GM12878 (cell line): Measurements from ENCODE around the gene PDCD10. TPM values are rescaled to one million over a fixed set of nuclear protein-coding genes. Genes with fewer than 3 reads are reported as not detected.
A peak's percentile ranks its signal among the peaks of the same experiment; 100 is the strongest.

Experiments
- ATAC-seq: fragments of 200-7000 bp; cut with Tn5 transposase; 3 replicates; pipeline ENCODE4 v1.9.1; 2020; ENCODE audit warnings: mild to moderate bottlenecking, moderate library complexity
- BruUV-seq: library from RNA; stranded (reverse); fragments of 400-500 nt; replicated peaks from 2 replicates; lab custom pipeline; 2021; lab: Mats Ljungman, UMichigan
- CTCF ChIA-PET: fragments of 300-600 bp; sonication (Branson Sonifier 250); formaldehyde crosslinking; extraction: SDS; loops from one replicate; lab custom pipeline; 2021; ENCODE audit warnings: inconsistent platforms; lab: Yijun Ruan, JAX
- POLR2A ChIA-PET: fragments of 350-600 bp; formaldehyde crosslinking; extraction: SDS; loops from one replicate; lab custom pipeline; 2021; ENCODE audit warnings: inconsistent platforms; lab: Charles Lee
- RAD21 ChIA-PET: fragments of 300-600 bp; sonication (Branson Sonifier 250); formaldehyde crosslinking; loops from one replicate; lab custom pipeline; 2023; ENCODE audit warnings: antibody characterized with exemption; ENCODE audit not compliant: unreplicated experiment; lab: Charles Lee
- SMC1A ChIA-PET: fragments of 300-600 bp; sonication (Branson Sonifier 250); formaldehyde crosslinking; loops from one replicate; lab custom pipeline; 2023; ENCODE audit not compliant: unreplicated experiment, uncharacterized antibody; lab: Charles Lee
- DNase-seq: peaks from one replicate; pipeline ENCODE4 v3.0.0-alpha.2; 2011; ENCODE audit warnings: low read depth, low spot score
- FAIRE-seq: peaks from 3 replicates; lab custom pipeline; 2011; peaks lifted over from hg19 to GRCh38; lab: Jason Lieb, UNC
- H2AFZ ChIP-seq: 2 replicates; pipeline ENCODE4 v1.6.0; 2011; ENCODE audit warnings: low read depth, low read length, control low read depth; ENCODE audit not compliant: control insufficient read depth
- H3K27ac ChIP-seq: 2 replicates; pipeline ENCODE4 v1.5.1; 2011; ENCODE audit warnings: control low read depth; ENCODE audit not compliant: control insufficient read depth, insufficient read depth
- H3K27me3 ChIP-seq, 2 experiments: replicated peaks in 1 of 2; 2 replicates each; pipeline versions ENCODE4 v1.6.0 to v1.6.1; 2011; ENCODE audit warnings: low read length in 1 of 2; ENCODE audit not compliant: control insufficient read depth in 2 of 2, insufficient read depth in 2 of 2
- H3K36me3 ChIP-seq, 2 experiments: 2 replicates each; pipeline ENCODE4 v1.5.1; 2011; ENCODE audit warnings: low read length in 1 of 2; ENCODE audit not compliant: control insufficient read depth in 2 of 2, insufficient read depth in 2 of 2
- H3K4me1 ChIP-seq: 2 replicates; pipeline ENCODE4 v1.6.1; 2011; ENCODE audit warnings: mild to moderate bottlenecking, low read length, moderate library complexity, mixed read lengths; ENCODE audit not compliant: control insufficient read depth, insufficient read depth
- H3K4me2 ChIP-seq: 2 replicates; pipeline ENCODE4 v1.6.0; 2011; ENCODE audit warnings: control low read depth; ENCODE audit not compliant: control insufficient read depth, insufficient read depth
- H3K4me3 ChIP-seq: fragments of 200-600 bp; sonication (generic); 2 replicates; pipeline ENCODE4 v1.5.1; 2016
- H3K79me2 ChIP-seq: 2 replicates; pipeline ENCODE4 v1.6.0; 2011; ENCODE audit warnings: low read length; ENCODE audit not compliant: control insufficient read depth, insufficient read depth
- H3K9ac ChIP-seq: 2 replicates; pipeline ENCODE4 v1.8.0; 2011; ENCODE audit warnings: low read length, control low read depth, mixed read lengths; ENCODE audit not compliant: control insufficient read depth, insufficient read depth
- H3K9me3 ChIP-seq: replicated peaks from 3 replicates; pipeline ENCODE4 v1.5.1; 2011; ENCODE audit warnings: mild to moderate bottlenecking, low read length; ENCODE audit not compliant: control insufficient read depth, insufficient read depth
- H4K20me1 ChIP-seq: 2 replicates; pipeline ENCODE4 v1.6.0; 2011; ENCODE audit not compliant: control insufficient read depth, insufficient read depth
- BCL3 ChIP-seq: IDR thresholded peaks from 2 replicates; pipeline ENCODE4 v1.6.1; 2011; ENCODE audit warnings: borderline replicate concordance, low read depth, mild to moderate bottlenecking, moderate library complexity, low read length; ENCODE audit not compliant: insufficient read depth, poor library complexity, severe bottlenecking
- DPF2 ChIP-seq: fragments of 450-650 bp; IDR thresholded peaks from 2 replicates; pipeline ENCODE4 v1.6.1; 2017; ENCODE audit warnings: mild to moderate bottlenecking
- NFYA ChIP-seq: IDR thresholded peaks from 2 replicates; pipeline ENCODE4 v1.6.1; 2011; ENCODE audit warnings: low read depth, mild to moderate bottlenecking, low read length, improper control_type of control experiment, borderline replicate concordance
- WGBS: methylation state at CpG from one replicate; pipeline ENCODE4 v1.1.6; 2016; ENCODE audit warnings: low lambda C conversion rate; ENCODE audit not compliant: insufficient replicate concordance, insufficient coverage; ENCODE audit errors: missing lambda C conversion rate; 5-methylcytosine and 5-hydroxymethylcytosine counted together
- in situ Hi-C: fragments of 300-500 bp; cut with MboI; formaldehyde crosslinking; loops from 9 replicates; pipeline ENCODE4 v1.14.3; 2018; ENCODE audit warnings: mixed read lengths
- intact Hi-C: fragments of 100-400 bp; cut with micrococcal nuclease; formaldehyde crosslinking; loops from one replicate; pipeline ENCODE4 v1.14.2; 2022; ENCODE audit not compliant: unreplicated experiment
- polyA plus RNA-seq, 11 experiments: library from polyadenylated mRNA; depleted of rRNA in 4 of 11; unstranded in 6 of 11; stranded (reverse) in 5 of 11; fragments of >200 nt; fragmentation: Nextera tagmentation in 4 of 11; fragmentation: Illumina TruSeq in 1 of 11; extraction: Ambion mirVana in 4 of 11; extraction: Trizol in 1 of 11; gene quantifications; 1 replicate in 1 of 11; 2 replicates in 10 of 11; pipeline versions ENCODE4 v1.2.1 to v1.2.3, GENCODE V29; 2011 to 2016; ENCODE audit warnings: inconsistent platforms in 2 of 11, missing spikeins in 2 of 11, low read depth in 1 of 11
- total RNA-seq, 4 experiments: library from RNA; depleted of rRNA in 3 of 4; stranded (reverse); fragments of >200 nt in 3 of 4; fragmentation: Illumina TruSeq in 1 of 4; extraction: Trizol in 1 of 4; gene quantifications; 2 replicates each; pipeline versions ENCODE4 v1.2.1 to v1.2.3, GENCODE V29; 2013 to 2021
- TF ChIP-seq, protein P1 (sequence below): fragments of 450-650 bp; formaldehyde crosslinking; IDR thresholded peaks from 2 replicates; pipeline ENCODE4 v1.5.0; 2022; ENCODE audit warnings: mild to moderate bottlenecking, missing genetic modification characterization

PDCD10 gene
- total and polyA plus RNA-seq, 10 of the 15 experiments (the other 5 are each of a cell fraction or from before 2014, with no cell fraction given) = 64.1 to 247 (median 125) TPM

- H2AFZ ChIP-seq = no peak overlapping the region
- ChIA-PET CTCF (interaction anchor here (0.7 to 3.5 kb wide), 5 partner anchors 9 to 414 kb away, joined by 3 to 42 read pairs (median 24); partner anchors contain the start of gene ZBBX), RAD21 (interaction anchor here (0.7 to 2.5 kb wide), 2 partner anchors 48 to 54 kb away, joined by 3 to 9 read pairs; no protein-coding TSS in a partner anchor), POLR2A (interaction anchor here (0.5 kb wide), 1 partner anchor 1894 kb away, joined by 5 read pairs; no protein-coding TSS in a partner anchor), SMC1A (interaction anchor here (2.2 to 3.1 kb wide), 4 partner anchors 10 to 359 kb away, joined by 7 to 24 read pairs (median 18); partner anchors contain the start of gene ZBBX)
- H3K4me3 ChIP-seq = no peak overlapping the region
- no peak overlapping the region for H3K4me2 ChIP-seq
- H4K20me1 ChIP-seq = no peaks in the 10 kb centered on the region
- no peak for DNase-seq
- BruUV-seq = no TSS peak
- FAIRE-seq = no peak
- H3K79me2 ChIP-seq = peaks cover 3% of the 10 kb centered on the region
- H3K4me1 ChIP-seq = no peaks in the 10 kb centered on the region
- TF ChIP-seq DPF2 (no peak), BCL3 (peak; percentile 53), NFYA (no peak)
- TF ChIP-seq, protein P1, sequence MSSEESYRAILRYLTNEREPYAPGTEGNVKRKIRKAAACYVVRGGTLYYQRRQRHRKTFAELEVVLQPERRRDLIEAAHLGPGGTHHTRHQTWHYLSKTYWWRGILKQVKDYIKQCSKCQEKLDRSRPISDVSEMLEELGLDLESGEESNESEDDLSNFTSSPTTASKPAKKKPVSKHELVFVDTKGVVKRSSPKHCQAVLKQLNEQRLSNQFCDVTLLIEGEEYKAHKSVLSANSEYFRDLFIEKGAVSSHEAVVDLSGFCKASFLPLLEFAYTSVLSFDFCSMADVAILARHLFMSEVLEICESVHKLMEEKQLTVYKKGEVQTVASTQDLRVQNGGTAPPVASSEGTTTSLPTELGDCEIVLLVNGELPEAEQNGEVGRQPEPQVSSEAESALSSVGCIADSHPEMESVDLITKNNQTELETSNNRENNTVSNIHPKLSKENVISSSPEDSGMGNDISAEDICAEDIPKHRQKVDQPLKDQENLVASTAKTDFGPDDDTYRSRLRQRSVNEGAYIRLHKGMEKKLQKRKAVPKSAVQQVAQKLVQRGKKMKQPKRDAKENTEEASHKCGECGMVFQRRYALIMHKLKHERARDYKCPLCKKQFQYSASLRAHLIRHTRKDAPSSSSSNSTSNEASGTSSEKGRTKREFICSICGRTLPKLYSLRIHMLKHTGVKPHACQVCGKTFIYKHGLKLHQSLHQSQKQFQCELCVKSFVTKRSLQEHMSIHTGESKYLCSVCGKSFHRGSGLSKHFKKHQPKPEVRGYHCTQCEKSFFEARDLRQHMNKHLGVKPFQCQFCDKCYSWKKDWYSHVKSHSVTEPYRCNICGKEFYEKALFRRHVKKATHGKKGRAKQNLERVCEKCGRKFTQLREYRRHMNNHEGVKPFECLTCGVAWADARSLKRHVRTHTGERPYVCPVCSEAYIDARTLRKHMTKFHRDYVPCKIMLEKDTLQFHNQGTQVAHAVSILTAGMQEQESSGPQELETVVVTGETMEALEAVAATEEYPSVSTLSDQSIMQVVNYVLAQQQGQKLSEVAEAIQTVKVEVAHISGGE (CRISPR knock-in tag) = no peak
- H3K27ac ChIP-seq = no peak overlapping the region
- no peak for ATAC-seq
- in situ Hi-C loops (no loop called here), intact Hi-C loops (loop anchor here (10.0 kb wide), 1 partner anchor 356 kb away; the partner anchor contains the start of gene GOLIM4)
- H3K9ac ChIP-seq = no peak overlapping the region
- no peaks in the 10 kb centered on the region for H3K27me3 ChIP-seq
- no peaks in the 10 kb centered on the region for H3K36me3 ChIP-seq
- H3K9me3 ChIP-seq = no peaks in the 10 kb centered on the region; the same call in 2 of the 3 replicates
- 81% methylated on average over 4 of the region's 4 CpGs for WGBS
Observed at GRCh38 chr3:167739190-167739810, 4.6 kb upstream of the PDCD10 start.
